Transverse colon (tissue), 4 donors: Measurements from ENCODE around the gene ITGB5. TPM values are rescaled to one million over a fixed set of nuclear protein-coding genes. Genes with fewer than 3 reads are reported as not detected.

ENCODE experiments used
- DNase-seq: peaks from one replicate; pipeline ENCODE4 v3.0.0-alpha.2; 2019
- H3K27ac ChIP-seq, 4 donors: fragments of 200-600 bp; sonication (generic); 2 replicates each; pipeline ENCODE4 v1.5.1; 2016 to 2018; ENCODE audit warnings: inconsistent platforms in 4 of 4
- H3K27me3 ChIP-seq: fragments of 200-600 bp; sonication (generic); 2 replicates; pipeline ENCODE4 v1.5.1; 2017; ENCODE audit warnings: inconsistent platforms
- H3K36me3 ChIP-seq, 4 donors: fragments of 200-600 bp; sonication (generic); 2 replicates each; pipeline ENCODE4 v1.5.1; 2017 to 2019; ENCODE audit warnings: inconsistent platforms in 4 of 4
- H3K4me1 ChIP-seq, 4 donors: fragments of 200-600 bp; sonication (generic); 2 replicates each; pipeline ENCODE4 v1.5.1; 2017 to 2020; ENCODE audit warnings: inconsistent platforms in 4 of 4
- H3K4me3 ChIP-seq, 4 donors: fragments of 200-600 bp; sonication (generic); 1 replicate in 1 of 4; 2 replicates in 3 of 4; pipeline versions ENCODE4 v1.5.1 to v1.6.1; 2017 to 2019; ENCODE audit warnings: inconsistent platforms in 4 of 4
- H3K9me3 ChIP-seq, 2 donors: fragments of 200-600 bp; sonication (generic); 2 replicates each; pipeline ENCODE4 v1.5.1; 2017 to 2019; ENCODE audit warnings: inconsistent platforms in 2 of 2
- CTCF ChIP-seq, 5 experiments: fragments of 200-600 bp in 3 of 5; fragments of 450-650 bp in 2 of 5; sonication (generic) in 3 of 5; IDR thresholded peaks; 1 replicate in 2 of 5; 2 replicates in 3 of 5; pipeline ENCODE4 v1.5.1; 2016 to 2017; ENCODE audit warnings: antibody characterized with exemption in 5 of 5, inconsistent platforms in 3 of 5, mild to moderate bottlenecking in 2 of 5, moderate library complexity in 1 of 5
- EP300 ChIP-seq: sonication (generic); formaldehyde crosslinking; IDR thresholded peaks from one replicate; pipeline ENCODE4 v1.6.1; 2017; ENCODE audit warnings: antibody characterized with exemption, low read depth
- POLR2A ChIP-seq: fragments of 450-650 bp; IDR thresholded peaks from one replicate; pipeline ENCODE4 v1.6.1; 2016; ENCODE audit warnings: antibody characterized with exemption, mild to moderate bottlenecking, moderate library complexity
- POLR2AphosphoS5 ChIP-seq, 3 donors: sonication (generic); formaldehyde crosslinking; IDR thresholded peaks; one replicate each; pipeline ENCODE4 v1.6.1; 2016; ENCODE audit warnings: antibody characterized with exemption in 3 of 3
- WGBS, 2 donors: methylation state at CpG; one replicate each; pipeline ENCODE4 v1.1.5; 2018; ENCODE audit warnings: low coverage in 1 of 2; 5-methylcytosine and 5-hydroxymethylcytosine counted together
- in situ Hi-C, 4 donors: fragments of 200-750 bp; cut with MboI; loops; one replicate each; pipeline versions ENCODE4 v1.15.0 to v1.15.1; 2017; ENCODE audit warnings: low sequenced_read_pairs in 3 of 4, low pct_ligation_motif_present in 1 of 4, low pct_unique_long_range_greater_than_20kb in 1 of 4
- intact Hi-C: fragments of 100-400 bp; cut with DNase I; formaldehyde crosslinking; loops from one replicate; pipeline ENCODE4 v1.15.1; 2023; ENCODE audit warnings: low total_unique reads
- total RNA-seq, 4 donors: library from RNA; depleted of rRNA; stranded (reverse); fragments of >200 nt; gene quantifications; one replicate each; pipeline ENCODE4 v1.1.0, GENCODE V29; 2016

ITGB5 gene
- total RNA-seq, 4 donors from 2014 or later, result 62.8 to 572 (median 105) TPM

GRCh38 chr3:124774327-124774718 is 112.8 kb downstream of the ITGB5 start:
- WGBS, 2 donors, result 35 to 63% methylated on average over 2 to 6 of the region's 6 CpGs
- intact Hi-C loops (loop anchor here (5.0 kb wide), 1 partner anchor 113 kb away; the partner anchor contains the start of gene ITGB5), in situ Hi-C loops (loop anchor here in 1 of 4 donors (25.0 kb wide), 1 partner anchor 663 kb away; no protein-coding TSS in a partner anchor)
- Histone ChIP-seq H3K9me3 (no peaks in the 10 kb centered on the region), H3K4me3 (no peak overlapping the region), H3K27ac (peak overlapping the region in 3 of 4 donors; percentile 72 to 80 (median 76)), H3K36me3 (no peaks in the 10 kb centered on the region), H3K4me1 (peaks cover 26 to 37% (median 29%) of the 10 kb centered on the region in 4 donors), H3K27me3 (no peaks in the 10 kb centered on the region)
- TF ChIP-seq EP300, result no peak
- no peak for TF ChIP-seq CTCF (IDR thresholded peaks at IDR 0.05)
- no peak for TF ChIP-seq POLR2A
- no peak for TF ChIP-seq POLR2AphosphoS5 (IDR thresholded peaks at IDR 0.05)
- peak; percentile 19 for DNase-seq

GRCh38 chr3:124773351-124774326 is 113.5 kb downstream of the ITGB5 start:
- Histone ChIP-seq H3K9me3 (no peaks in the 10 kb centered on the region), H3K27ac (peak overlapping the region in 3 of 4 donors; percentile 72 to 80 (median 76)), H3K27me3 (no peaks in the 10 kb centered on the region), H3K4me3 (no peak overlapping the region), H3K36me3 (no peaks in the 10 kb centered on the region), H3K4me1 (peaks cover 22 to 33% (median 26%) of the 10 kb centered on the region in 4 donors)
- no peak for TF ChIP-seq POLR2A
- no peak for TF ChIP-seq CTCF (IDR thresholded peaks at IDR 0.05)
- no peak for TF ChIP-seq EP300
- no peak for TF ChIP-seq POLR2AphosphoS5 (IDR thresholded peaks at IDR 0.05)
- intact Hi-C loops, result loop anchor here (5.0 kb wide), 1 partner anchor 114 kb away; the partner anchor contains the start of gene ITGB5
- in situ Hi-C loops, result loop anchor here in 1 of 4 donors (25.0 kb wide), 1 partner anchor 664 kb away; no protein-coding TSS in a partner anchor
- DNase-seq, result no peak
- 89 to 96% methylated on average over 7 to 17 of the region's 17 CpGs for WGBS, 2 donors

GRCh38 chr3:124772081-124772831 is 114.9 kb downstream of the ITGB5 start:
- no peaks in the 10 kb centered on the region for H3K27me3 ChIP-seq
- intact Hi-C loops (loop anchor here (5.0 kb wide), 1 partner anchor 115 kb away; the partner anchor contains the start of gene ITGB5), in situ Hi-C loops (loop anchor here in 1 of 4 donors (25.0 kb wide), 1 partner anchor 665 kb away; no protein-coding TSS in a partner anchor)
- H3K4me3 ChIP-seq, result no peak overlapping the region
- TF ChIP-seq EP300, result no peak
- TF ChIP-seq POLR2AphosphoS5 (IDR thresholded peaks at IDR 0.05), result peak in 1 of 3 donors; percentile 41
- no peak for TF ChIP-seq POLR2A
- no peak for DNase-seq
- H3K4me1 ChIP-seq, result peaks cover 22 to 33% (median 26%) of the 10 kb centered on the region in 4 donors
- WGBS, 2 donors, result 54 to 62% methylated on average over 5 to 17 of the region's 17 CpGs
- H3K9me3 ChIP-seq, result no peaks in the 10 kb centered on the region
- no peaks in the 10 kb centered on the region for H3K36me3 ChIP-seq
- H3K27ac ChIP-seq, result peak overlapping the region; percentile 55 to 80 (median 74)

- TF ChIP-seq CTCF (IDR thresholded peaks at IDR 0.05) (no peak), EP300 (no peak), POLR2AphosphoS5 (IDR thresholded peaks at IDR 0.05) (no peak), POLR2A (no peak)
- H3K27me3 ChIP-seq, result no peaks in the 10 kb centered on the region
- no peaks in the 10 kb centered on the region for H3K9me3 ChIP-seq
- peaks cover 22 to 30% (median 26%) of the 10 kb centered on the region in 4 donors for H3K4me1 ChIP-seq
- intact Hi-C loops, result loop anchor here (5.0 kb wide), 1 partner anchor 116 kb away; the partner anchor contains the start of gene ITGB5
- 78 to 100% methylated on average over 1 to 2 of the region's 2 CpGs for WGBS, 2 donors
- in situ Hi-C loops, result loop anchor here in 1 of 4 donors (25.0 kb wide), 1 partner anchor 666 kb away; no protein-coding TSS in a partner anchor
- DNase-seq, result no peak
- peak overlapping the region; percentile 55 to 80 (median 74) for H3K27ac ChIP-seq
- H3K36me3 ChIP-seq, result peaks cover 0 to 3% (median 0%) of the 10 kb centered on the region in 4 donors
- no peak overlapping the region for H3K4me3 ChIP-seq
These were observed 116.1 kb downstream of the ITGB5 start for GRCh38 chr3:124771083-124771445.
